Stimulated activated CD4-positive, alpha-beta T cell treated with anti-CD3 and anti-CD28 coated beads, TNF-alpha, amount 100 ng/mL, for 48 hours (primary cell): ENCODE results near the gene ALK.

Experiments used
- DNase-seq, 3 donors: peaks; one replicate each; pipeline ENCODE4 v3.0.0-alpha.2; 2020; ENCODE audit warnings: low read depth in 3 of 3

ALK gene

GRCh38 chr2:29363111-29363510 lies 558.3 kb downstream of the ALK start:
- no peak for DNase-seq

- no peak for DNase-seq
These were observed 560.2 kb downstream of the ALK start for GRCh38 chr2:29361231-29361630.

- no peak for DNase-seq
These were observed 561.2 kb downstream of the ALK start for GRCh38 chr2:29360016-29360784.

- no peak for DNase-seq
These were observed 567.9 kb downstream of the ALK start for GRCh38 chr2:29353403-29353991.

GRCh38 chr2:29351916-29352591 lies 569.3 kb downstream of the ALK start:
- DNase-seq: no peak

- DNase-seq: no peak
These were observed 570.1 kb downstream of the ALK start for GRCh38 chr2:29351248-29351647.

GRCh38 chr2:29349316-29350030 lies 571.9 kb downstream of the ALK start:
- DNase-seq: no peak

GRCh38 chr2:29347774-29348461 lies 573.5 kb downstream of the ALK start:
- DNase-seq: no peak

GRCh38 chr2:29345236-29345635 lies 576.1 kb downstream of the ALK start:
- DNase-seq: no peak

- no peak for DNase-seq
These were observed 577.6 kb downstream of the ALK start for GRCh38 chr2:29343830-29344229.

- no peak for DNase-seq
These were observed 584.8 kb downstream of the ALK start for GRCh38 chr2:29336341-29337241.

- no peak for DNase-seq
These were observed 586.0 kb downstream of the ALK start for GRCh38 chr2:29335396-29335795.

- DNase-seq: no peak
These were observed 586.7 kb downstream of the ALK start for GRCh38 chr2:29334706-29335105.

- no peak for DNase-seq
These were observed 588.8 kb downstream of the ALK start for GRCh38 chr2:29332540-29332939.

- DNase-seq: no peak
These were observed 591.5 kb downstream of the ALK start for GRCh38 chr2:29329899-29330298.

- DNase-seq: no peak
These were observed 594.5 kb downstream of the ALK start for GRCh38 chr2:29326926-29327325.

GRCh38 chr2:29325544-29325943 lies 595.8 kb downstream of the ALK start:
- DNase-seq: no peak

- DNase-seq: no peak
These were observed 597.4 kb downstream of the ALK start for GRCh38 chr2:29323961-29324360.

GRCh38 chr2:29323301-29323700 lies 598.1 kb downstream of the ALK start:
- DNase-seq: no peak

- peak in 1 of 3 donors; percentile 23 for DNase-seq
These were observed 599.4 kb downstream of the ALK start for GRCh38 chr2:29322011-29322410.
